Epithelial cell of prostate (primary cell): ENCODE data around the gene TMCC3.
"Not testable (repeated sequence)": the region's sequence is repeated elsewhere in the genome, so short reads cannot be mapped to it uniquely, and the experiment has no call there.

Source experiments
- DNase-seq: peaks from one replicate; pipeline ENCODE4 v3.0.0-alpha.2; 2011; ENCODE audit warnings: low read depth, low spot score
- H3K27ac ChIP-seq: fragments of 450-650 bp; 2 replicates; pipeline ENCODE4 v1.5.1; 2017; ENCODE audit warnings: mild to moderate bottlenecking

Gene TMCC3, protein sequence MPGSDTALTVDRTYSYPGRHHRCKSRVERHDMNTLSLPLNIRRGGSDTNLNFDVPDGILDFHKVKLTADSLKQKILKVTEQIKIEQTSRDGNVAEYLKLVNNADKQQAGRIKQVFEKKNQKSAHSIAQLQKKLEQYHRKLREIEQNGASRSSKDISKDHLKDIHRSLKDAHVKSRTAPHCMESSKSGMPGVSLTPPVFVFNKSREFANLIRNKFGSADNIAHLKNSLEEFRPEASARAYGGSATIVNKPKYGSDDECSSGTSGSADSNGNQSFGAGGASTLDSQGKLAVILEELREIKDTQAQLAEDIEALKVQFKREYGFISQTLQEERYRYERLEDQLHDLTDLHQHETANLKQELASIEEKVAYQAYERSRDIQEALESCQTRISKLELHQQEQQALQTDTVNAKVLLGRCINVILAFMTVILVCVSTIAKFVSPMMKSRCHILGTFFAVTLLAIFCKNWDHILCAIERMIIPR

GRCh38 chr12:94650143-94651056 is at the start of gene TMCC3:
TSS of gene TMCC3 (minus strand) at chr12:94650557. CDS start at chr12:94650430, 127 bp downstream.
- peak within 1 kb of the TSS; percentile 73 for H3K27ac ChIP-seq
- no peak for DNase-seq

- no peak for DNase-seq
- H3K27ac ChIP-seq, result peak overlapping the region; percentile 19
Measured at GRCh38 chr12:94699801-94700200, 49.4 kb upstream of the TMCC3 start.

DNA sequence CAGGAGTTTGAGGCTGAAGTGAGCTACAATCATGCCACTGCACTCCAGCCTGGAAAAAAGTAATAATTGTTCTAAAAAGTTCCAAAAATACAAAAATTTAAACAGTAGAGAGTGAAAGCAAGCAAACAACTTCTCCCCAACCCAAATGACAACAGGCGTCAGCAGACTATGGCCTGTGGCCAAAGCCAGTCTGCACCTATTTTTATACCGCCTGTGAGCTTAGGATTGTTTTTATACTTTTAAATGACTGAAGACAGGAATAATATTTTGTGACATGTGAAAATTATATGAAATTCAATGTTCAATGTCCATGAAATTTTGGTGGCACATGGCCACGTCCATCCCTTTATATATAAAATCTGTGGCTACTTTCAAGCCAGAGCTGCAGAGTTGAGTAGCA is 48.2 kb upstream of the TMCC3 start:
- H3K27ac ChIP-seq, result no peak overlapping the region
- DNase-seq, result no peak

DNA sequence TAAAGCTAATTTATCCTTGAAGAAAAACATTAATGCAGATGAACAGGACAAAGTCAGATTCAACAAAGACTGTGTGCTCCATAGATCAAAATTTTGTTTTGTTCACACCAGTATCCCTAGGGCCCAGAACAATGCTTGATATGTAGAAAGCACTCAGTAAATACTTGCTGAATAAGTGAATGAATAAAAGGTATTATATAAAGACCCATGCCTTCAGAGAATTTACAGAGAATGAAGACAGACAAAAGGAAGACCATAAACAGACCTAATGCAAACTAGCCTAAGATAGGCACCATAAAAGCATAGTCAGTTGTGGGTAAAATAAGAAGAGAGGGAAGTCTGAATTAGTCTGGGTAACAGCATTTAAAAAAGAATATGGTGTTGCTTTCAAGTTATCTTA is 47.3 kb upstream of the TMCC3 start:
- no peak overlapping the region for H3K27ac ChIP-seq
- DNase-seq, result no peak

- no peak for DNase-seq
- no peak overlapping the region for H3K27ac ChIP-seq
Measured at GRCh38 chr12:94694732-94695131, 44.4 kb upstream of the TMCC3 start.

GRCh38 chr12:94692826-94693225 is 42.5 kb upstream of the TMCC3 start:
- not testable (repeated sequence) for H3K27ac ChIP-seq, DNase-seq

GRCh38 chr12:94690198-94690771 is 39.9 kb upstream of the TMCC3 start:
- no peak overlapping the region for H3K27ac ChIP-seq
- no peak for DNase-seq

- DNase-seq, result no peak
- no peak overlapping the region for H3K27ac ChIP-seq
Measured at GRCh38 chr12:94689646-94690036, 39.3 kb upstream of the TMCC3 start.

DNA sequence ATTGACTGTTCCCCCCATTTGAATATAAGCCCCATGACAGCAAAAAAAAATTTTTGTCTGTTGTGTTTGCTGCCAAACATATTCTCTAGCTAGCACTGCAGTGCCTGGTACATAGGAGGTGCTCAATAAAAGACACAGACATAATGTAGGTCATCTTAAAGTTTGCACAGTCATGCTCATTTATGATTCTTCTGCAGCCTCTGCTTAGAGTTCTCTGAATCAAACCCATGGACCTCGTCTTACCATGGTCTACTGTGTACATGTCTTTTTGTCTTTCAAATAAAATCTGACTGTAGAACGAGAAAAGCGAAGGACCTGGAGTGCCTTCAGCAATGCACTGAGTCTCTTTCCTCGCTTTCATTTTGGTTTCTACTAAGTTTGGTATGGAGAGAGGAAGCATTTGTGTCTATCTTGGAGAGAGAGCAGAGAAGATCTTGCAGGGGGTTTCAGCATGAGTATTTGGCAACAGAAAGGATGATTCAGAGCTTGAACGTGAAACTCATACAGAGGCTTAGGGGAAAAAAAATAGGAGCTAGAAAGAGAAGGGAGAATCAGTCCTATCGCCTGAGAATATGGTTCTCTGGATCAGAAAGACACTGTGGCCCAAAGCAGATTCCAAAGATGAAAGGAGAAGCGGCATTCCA is 38.8 kb upstream of the TMCC3 start:
- no peak overlapping the region for H3K27ac ChIP-seq
- no peak for DNase-seq

DNA sequence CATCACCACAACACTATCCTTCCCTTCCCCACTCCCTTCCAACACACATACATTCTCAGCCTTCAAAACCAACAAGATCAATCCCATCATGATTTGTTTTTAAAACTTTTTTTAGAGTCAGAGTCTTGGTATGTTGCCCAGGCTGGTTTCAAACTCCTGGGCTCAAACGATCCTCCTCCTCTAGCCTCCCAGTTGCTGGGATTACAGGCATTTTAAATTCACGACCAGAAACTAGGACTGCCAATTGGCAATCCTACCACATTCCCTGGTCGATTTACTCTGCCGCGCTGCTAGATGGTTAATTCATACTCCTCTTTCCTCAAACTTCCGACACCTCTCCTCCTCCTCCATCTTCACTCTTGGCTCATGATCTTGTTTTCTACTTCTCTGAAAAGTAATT is 37.5 kb upstream of the TMCC3 start:
- no peak for DNase-seq
- H3K27ac ChIP-seq, result no peak overlapping the region

- H3K27ac ChIP-seq, result no peak overlapping the region
- no peak for DNase-seq
Measured at GRCh38 chr12:94686834-94687628, 36.7 kb upstream of the TMCC3 start.

DNA sequence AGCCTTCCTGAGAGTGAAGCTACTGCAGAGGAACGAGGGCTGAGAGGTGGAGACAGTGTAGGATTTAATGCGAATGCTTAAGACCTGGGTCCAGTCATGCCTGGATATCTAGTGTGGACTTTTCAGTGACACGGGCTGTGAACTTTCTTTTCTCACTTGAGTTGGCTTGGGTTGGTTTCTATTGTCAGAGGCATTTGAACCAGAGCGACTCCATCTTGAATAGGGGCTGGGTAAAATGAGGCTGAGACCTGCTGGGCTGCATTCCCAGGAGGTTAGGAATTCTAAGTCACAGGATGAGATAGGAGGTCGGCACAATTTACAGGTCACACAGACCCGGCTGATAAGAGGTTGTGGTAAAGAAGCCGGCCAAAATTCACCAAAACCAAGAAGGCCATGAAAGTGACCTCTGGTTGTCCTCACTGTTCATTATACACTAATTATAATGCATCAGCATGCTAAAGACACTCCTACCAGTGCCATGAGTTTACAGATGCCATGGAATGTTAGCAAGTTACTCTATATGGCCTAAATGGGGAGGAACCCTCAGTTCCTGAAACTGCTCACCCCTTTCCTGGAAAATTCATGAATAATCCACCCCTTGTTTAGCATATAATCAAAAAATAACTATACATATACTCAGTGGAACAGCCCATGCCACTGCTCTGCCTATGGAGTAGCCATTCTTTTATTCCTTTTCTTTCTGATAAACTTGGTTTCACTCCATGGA is 34.2 kb upstream of the TMCC3 start:
- no peak for DNase-seq
- H3K27ac ChIP-seq, result no peak overlapping the region

- DNase-seq, result no peak
- H3K27ac ChIP-seq, result no peak overlapping the region
Measured at GRCh38 chr12:94679554-94680195, 29.3 kb upstream of the TMCC3 start.

- DNase-seq, result no peak
- H3K27ac ChIP-seq, result no peak overlapping the region
Measured at GRCh38 chr12:94678849-94679248, 28.5 kb upstream of the TMCC3 start.

DNA sequence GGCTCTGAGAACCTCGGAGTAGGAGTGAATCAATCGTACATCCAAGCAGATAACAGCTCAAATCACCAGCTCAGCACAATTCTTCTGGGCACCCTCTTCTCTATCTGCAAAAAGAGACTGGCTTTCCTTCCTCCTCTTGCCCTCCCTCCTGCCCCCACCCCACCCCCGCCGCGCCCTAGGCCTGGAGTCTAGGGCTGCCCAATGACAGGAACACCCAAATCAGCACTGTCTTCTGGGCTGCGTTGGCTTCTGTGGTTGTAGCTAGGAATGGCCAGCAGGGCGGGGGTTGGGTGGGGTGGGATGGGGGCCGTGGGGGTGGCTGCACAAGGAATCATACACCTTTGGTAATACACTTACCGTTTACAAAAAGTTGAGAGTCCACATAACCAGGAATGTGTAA is 28.0 kb upstream of the TMCC3 start:
- H3K27ac ChIP-seq, result peak overlapping the region; percentile 53
- no peak for DNase-seq

- DNase-seq, result peak; percentile 77
Measured at GRCh38 chr12:94677778-94678177, 27.4 kb upstream of the TMCC3 start.

DNA sequence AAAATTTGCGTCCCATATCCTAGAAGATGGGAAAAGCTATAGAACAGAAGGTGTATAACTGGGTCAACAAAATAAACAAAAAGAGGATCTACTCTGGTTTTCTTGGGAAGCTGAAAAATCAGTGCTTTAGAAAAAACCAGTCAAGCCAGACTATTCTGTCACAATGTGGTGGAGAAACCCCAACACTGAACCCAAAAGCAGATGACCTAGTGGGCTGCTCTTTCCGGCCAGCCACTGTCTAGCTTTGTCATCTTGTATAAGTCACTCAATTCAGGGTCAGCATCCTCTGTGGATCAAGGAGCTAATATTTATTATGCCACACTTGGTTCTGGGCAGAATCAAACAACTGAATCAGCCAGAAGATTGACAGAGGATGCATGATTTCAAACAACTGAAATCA is 26.6 kb upstream of the TMCC3 start:
- H3K27ac ChIP-seq, result no peak overlapping the region
- DNase-seq, result no peak

More at GRCh38 chr12:94677778-94678177, 27.4 kb upstream of the TMCC3 start:
- H3K27ac ChIP-seq, result peak overlapping the region; percentile 53

DNA sequence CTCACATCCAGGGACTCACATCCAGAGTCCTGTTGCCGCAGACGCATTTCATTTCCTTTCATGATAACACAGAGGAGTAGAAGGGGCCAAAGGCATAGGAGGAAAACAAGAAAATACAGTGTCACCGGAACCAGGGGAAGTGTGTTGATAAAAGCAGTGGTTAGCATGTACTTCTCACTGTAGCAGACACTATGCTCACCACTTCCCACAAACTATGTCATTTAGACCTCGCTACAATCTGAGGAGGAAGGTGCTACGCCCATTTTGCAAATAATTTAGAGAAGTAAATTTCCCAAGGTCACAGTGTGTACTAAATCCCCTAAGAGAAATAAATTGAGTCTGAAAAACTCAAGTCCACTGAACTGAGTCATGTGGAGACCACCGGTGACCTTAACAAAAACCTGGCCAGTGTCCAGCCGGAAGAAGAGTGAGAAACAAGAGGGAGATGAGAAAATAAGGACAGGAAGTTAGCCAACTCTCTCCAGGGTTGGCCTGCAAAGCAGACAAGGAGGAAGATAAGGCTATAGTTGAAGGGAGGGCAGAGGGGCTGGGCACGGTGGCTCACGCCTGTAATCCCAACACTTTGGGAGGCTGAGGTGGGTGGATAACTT is 25.8 kb upstream of the TMCC3 start:
- no peak for DNase-seq
- no peak overlapping the region for H3K27ac ChIP-seq
